ENCODE data around the gene KIAA0753. TPM values are rescaled to one million over a fixed set of nuclear protein-coding genes. Genes with fewer than 3 reads are reported as not detected.

The KIAA0753 gene
- total and polyA plus RNA-seq, 2 donors from 2014 or later: 4.2 to 21.8 TPM

- TF ChIP-seq CTCF (IDR thresholded peaks at IDR 0.05; ENCODE audit: borderline replicate concordance, extremely low read depth, insufficient read depth): no peak
- FAIRE-seq: no peak
- DNase-seq: peak in 1 of 5 donors; percentile 39
- no peaks in the 10 kb centered on the region for H3K4me1 ChIP-seq (ENCODE audit: control insufficient read depth in 2 of 3, insufficient read depth in 2 of 3, low read depth in 1 of 3, low read length in 3 of 3)
- H3K9ac ChIP-seq (ENCODE audit: low read length in 3 of 3): no peak overlapping the region
- H3K4me3 ChIP-seq (ENCODE audit: low read length in 3 of 3): no peak overlapping the region
- H3K27me3 ChIP-seq (ENCODE audit: control insufficient read depth, insufficient read depth, low read length): no peaks in the 10 kb centered on the region
- H3K27ac ChIP-seq (ENCODE audit: low read depth in 2 of 2, low read length in 2 of 2): no peak overlapping the region
- H3K36me3 ChIP-seq (ENCODE audit: control insufficient read depth in 2 of 3, insufficient read depth in 3 of 3, low read length in 3 of 3): no peaks in the 10 kb centered on the region
- H3K9me3 ChIP-seq (ENCODE audit: control insufficient read depth in 2 of 3, insufficient read depth in 1 of 3, low read length in 3 of 3): no peaks in the 10 kb centered on the region
- intact Hi-C loops (cut with DNase I): no loop called here
Measured at GRCh38 chr17:6534846-6535514, 105.5 kb downstream of the KIAA0753 start.

GRCh38 chr17:6532441-6532885 lies 108.0 kb downstream of the KIAA0753 start:
- no peak for FAIRE-seq

GRCh38 chr17:6531575-6531974 lies 108.9 kb downstream of the KIAA0753 start:
- TF ChIP-seq CTCF (IDR thresholded peaks at IDR 0.05; ENCODE audit: borderline replicate concordance, extremely low read depth, insufficient read depth): no peak
- FAIRE-seq (no peak), DNase-seq (peak in 1 of 5 donors; percentile 26)
- no peaks in the 10 kb centered on the region for H3K36me3 ChIP-seq (ENCODE audit: control insufficient read depth in 2 of 3, insufficient read depth in 3 of 3, low read length in 3 of 3)
- H3K4me1 ChIP-seq (ENCODE audit: control insufficient read depth in 2 of 3, insufficient read depth in 2 of 3, low read depth in 1 of 3, low read length in 3 of 3): no peaks in the 10 kb centered on the region
- H3K4me3 ChIP-seq (ENCODE audit: low read length in 3 of 3): no peak overlapping the region
- no peaks in the 10 kb centered on the region for H3K27me3 ChIP-seq (ENCODE audit: control insufficient read depth, insufficient read depth, low read length)
- intact Hi-C loops (cut with DNase I): no loop called here
- no peak overlapping the region for H3K9ac ChIP-seq (ENCODE audit: low read length in 3 of 3)
- no peaks in the 10 kb centered on the region for H3K9me3 ChIP-seq (ENCODE audit: control insufficient read depth in 2 of 3, insufficient read depth in 1 of 3, low read length in 3 of 3)
- H3K27ac ChIP-seq (ENCODE audit: low read depth in 2 of 2, low read length in 2 of 2): no peak overlapping the region

More at GRCh38 chr17:6532441-6532885, 108.0 kb downstream of the KIAA0753 start:
- DNase-seq: no peak
- H3K9ac ChIP-seq (ENCODE audit: low read length in 3 of 3): no peak overlapping the region
- no peaks in the 10 kb centered on the region for H3K9me3 ChIP-seq (ENCODE audit: control insufficient read depth in 2 of 3, insufficient read depth in 1 of 3, low read length in 3 of 3)
- H3K4me3 ChIP-seq (ENCODE audit: low read length in 3 of 3): no peak overlapping the region
- no peaks in the 10 kb centered on the region for H3K27me3 ChIP-seq (ENCODE audit: control insufficient read depth, insufficient read depth, low read length)
- no peaks in the 10 kb centered on the region for H3K4me1 ChIP-seq (ENCODE audit: control insufficient read depth in 2 of 3, insufficient read depth in 2 of 3, low read depth in 1 of 3, low read length in 3 of 3)
- intact Hi-C loops (cut with DNase I): no loop called here
- H3K27ac ChIP-seq (ENCODE audit: low read depth in 2 of 2, low read length in 2 of 2): no peak overlapping the region
- no peaks in the 10 kb centered on the region for H3K36me3 ChIP-seq (ENCODE audit: control insufficient read depth in 2 of 3, insufficient read depth in 3 of 3, low read length in 3 of 3)
- TF ChIP-seq CTCF (IDR thresholded peaks at IDR 0.05; ENCODE audit: borderline replicate concordance, extremely low read depth, insufficient read depth): no peak

All from kidney (tissue), 14 donors.